ENCODE measurements around the gene RABAC1.

The RABAC1 gene

GRCh38 chr19:42003506-42004294 is 44.6 kb upstream of the RABAC1 start:
- DNase-seq (ENCODE audit: low spot score) = no peak
- no peak overlapping the region for H3K4ac ChIP-seq (ENCODE audit: low read length)

GRCh38 chr19:41999878-42000208 is 40.7 kb upstream of the RABAC1 start:
- Histone ChIP-seq H3K27me3 (ENCODE audit: control insufficient read depth in 3 of 3, insufficient read depth in 3 of 3, low read depth in 1 of 3, low read length in 3 of 3) (peaks cover 9 to 55% (median 53%) of the 10 kb centered on the region in 3 experiments), H2BK5ac (ENCODE audit: low read length) (no peak overlapping the region), H3K79me1 (ENCODE audit: low read depth, low read length) (no peaks in the 10 kb centered on the region), H3K36me3 (replicated peaks in 1 of 2; ENCODE audit: control insufficient read depth in 2 of 2, insufficient read depth in 2 of 2, low read length in 2 of 2) (no peaks in the 10 kb centered on the region), H2BK12ac (ENCODE audit: low read length) (no peak overlapping the region), H2BK15ac (ENCODE audit: low read length) (no peak overlapping the region), H3K4me3 (ENCODE audit: low read length in 2 of 2) (no peak overlapping the region), H3K27ac (replicated peaks; ENCODE audit: low read length) (no peak overlapping the region), H4K8ac (ENCODE audit: low read depth, low read length) (no peak overlapping the region), H2BK120ac (ENCODE audit: low read depth, low read length) (no peak overlapping the region), H3K4ac (ENCODE audit: low read length) (no peak overlapping the region), H3K18ac (ENCODE audit: low read length) (no peak overlapping the region), H3K4me2 (ENCODE audit: insufficient read depth, low read length, poor library complexity, severe bottlenecking) (no peak overlapping the region), H3K9me3 (replicated peaks in 1 of 2; ENCODE audit: control insufficient read depth in 2 of 2, insufficient read depth in 1 of 2, low read depth in 1 of 2, low read length in 2 of 2) (no peaks in the 10 kb centered on the region), H3K23ac (ENCODE audit: low read depth, low read length, poor library complexity) (no peak overlapping the region), H2AK5ac (ENCODE audit: low read depth, low read length) (no peak overlapping the region), H2AFZ (ENCODE audit: low read length) (no peak overlapping the region), H3K9ac (ENCODE audit: low read depth, low read length, poor library complexity) (no peak overlapping the region), H3K4me1 (ENCODE audit: control insufficient read depth in 2 of 2, insufficient read depth in 1 of 2, low read depth in 1 of 2, low read length in 2 of 2) (peaks cover 12 to 31% of the 10 kb centered on the region in 2 donors), H4K91ac (ENCODE audit: low read depth, low read length, poor library complexity) (no peak overlapping the region), H3K14ac (ENCODE audit: low read length) (no peak overlapping the region)
- no CpG with 5 or more reads among the region's 7 CpGs for WGBS, 2 donors (ENCODE audit: extremely low coverage in 2 of 2, insufficient read length in 2 of 2, insufficient replicate concordance in 1 of 2)
- DNase-seq (ENCODE audit: low spot score) = no peak

More at GRCh38 chr19:42003506-42004294, 44.6 kb upstream of the RABAC1 start:
- WGBS, 2 donors (ENCODE audit: extremely low coverage in 2 of 2, insufficient read length in 2 of 2, insufficient replicate concordance in 1 of 2) = no CpG with 5 or more reads among the region's 21 CpGs
- no peak overlapping the region for H4K8ac ChIP-seq (ENCODE audit: low read depth, low read length)
- H3K27me3 ChIP-seq (ENCODE audit: control insufficient read depth in 3 of 3, insufficient read depth in 3 of 3, low read depth in 1 of 3, low read length in 3 of 3) = peaks cover 3 to 36% (median 22%) of the 10 kb centered on the region in 3 experiments
- no peak overlapping the region for H2AK5ac ChIP-seq (ENCODE audit: low read depth, low read length)
- H3K4me1 ChIP-seq (ENCODE audit: control insufficient read depth in 2 of 2, insufficient read depth in 1 of 2, low read depth in 1 of 2, low read length in 2 of 2) = peaks cover 1 to 3% of the 10 kb centered on the region in 2 donors
- H3K4me2 ChIP-seq (ENCODE audit: insufficient read depth, low read length, poor library complexity, severe bottlenecking) = no peak overlapping the region
- no peak overlapping the region for H3K18ac ChIP-seq (ENCODE audit: low read length)
- H3K9ac ChIP-seq (ENCODE audit: low read depth, low read length, poor library complexity) = no peak overlapping the region
- no peak overlapping the region for H2BK5ac ChIP-seq (ENCODE audit: low read length)
- H3K9me3 ChIP-seq (replicated peaks in 1 of 2; ENCODE audit: control insufficient read depth in 2 of 2, insufficient read depth in 1 of 2, low read depth in 1 of 2, low read length in 2 of 2) = no peaks in the 10 kb centered on the region
- peak overlapping the region; percentile 0 for H3K23ac ChIP-seq (ENCODE audit: low read depth, low read length, poor library complexity)
- no peak overlapping the region for H2AFZ ChIP-seq (ENCODE audit: low read length)
- H3K36me3 ChIP-seq (replicated peaks in 1 of 2; ENCODE audit: control insufficient read depth in 2 of 2, insufficient read depth in 2 of 2, low read length in 2 of 2) = peaks cover 0 to 10% of the 10 kb centered on the region in 2 donors
- H3K79me1 ChIP-seq (ENCODE audit: low read depth, low read length) = no peaks in the 10 kb centered on the region
- H4K91ac ChIP-seq (ENCODE audit: low read depth, low read length, poor library complexity) = no peak overlapping the region
- H2BK12ac ChIP-seq (ENCODE audit: low read length) = no peak overlapping the region
- H3K14ac ChIP-seq (ENCODE audit: low read length) = no peak overlapping the region
- H3K4me3 ChIP-seq (ENCODE audit: low read length in 2 of 2) = no peak overlapping the region
- no peak overlapping the region for H3K27ac ChIP-seq (replicated peaks; ENCODE audit: low read length)
- H2BK120ac ChIP-seq (ENCODE audit: low read depth, low read length) = no peak overlapping the region
- H2BK15ac ChIP-seq (ENCODE audit: low read length) = no peak overlapping the region

- Histone ChIP-seq H3K27ac (replicated peaks; ENCODE audit: low read length) (no peak overlapping the region), H2BK120ac (ENCODE audit: low read depth, low read length) (no peak overlapping the region), H3K79me1 (ENCODE audit: low read depth, low read length) (no peaks in the 10 kb centered on the region), H3K23ac (ENCODE audit: low read depth, low read length, poor library complexity) (no peak overlapping the region), H3K4me3 (ENCODE audit: low read length in 2 of 2) (peak overlapping the region in 1 of 2 donors; percentile 19), H3K9ac (ENCODE audit: low read depth, low read length, poor library complexity) (no peak overlapping the region), H3K36me3 (replicated peaks in 1 of 2; ENCODE audit: control insufficient read depth in 2 of 2, insufficient read depth in 2 of 2, low read length in 2 of 2) (no peaks in the 10 kb centered on the region), H3K4ac (ENCODE audit: low read length) (no peak overlapping the region), H3K4me1 (ENCODE audit: control insufficient read depth in 2 of 2, insufficient read depth in 1 of 2, low read depth in 1 of 2, low read length in 2 of 2) (peaks cover 12 to 35% of the 10 kb centered on the region in 2 donors), H3K27me3 (ENCODE audit: control insufficient read depth in 3 of 3, insufficient read depth in 3 of 3, low read depth in 1 of 3, low read length in 3 of 3) (peaks cover 9 to 59% (median 55%) of the 10 kb centered on the region in 3 experiments), H2BK5ac (ENCODE audit: low read length) (no peak overlapping the region), H2BK12ac (ENCODE audit: low read length) (no peak overlapping the region), H3K4me2 (ENCODE audit: insufficient read depth, low read length, poor library complexity, severe bottlenecking) (peak overlapping the region; percentile 65), H2AFZ (ENCODE audit: low read length) (peak overlapping the region; percentile 79), H4K8ac (ENCODE audit: low read depth, low read length) (no peak overlapping the region), H2AK5ac (ENCODE audit: low read depth, low read length) (no peak overlapping the region), H4K91ac (ENCODE audit: low read depth, low read length, poor library complexity) (no peak overlapping the region), H2BK15ac (ENCODE audit: low read length) (no peak overlapping the region), H3K18ac (ENCODE audit: low read length) (no peak overlapping the region), H3K14ac (ENCODE audit: low read length) (no peak overlapping the region), H3K9me3 (replicated peaks in 1 of 2; ENCODE audit: control insufficient read depth in 2 of 2, insufficient read depth in 1 of 2, low read depth in 1 of 2, low read length in 2 of 2) (no peaks in the 10 kb centered on the region)
- no peak for DNase-seq (ENCODE audit: low spot score)
- WGBS, 2 donors (ENCODE audit: extremely low coverage in 2 of 2, insufficient read length in 2 of 2, insufficient replicate concordance in 1 of 2) = no CpG with 5 or more reads among the region's 55 CpGs
These were observed 40.2 kb upstream of the RABAC1 start for GRCh38 chr19:41999071-41999877.
